ENCODE measurements around the gene QSOX2. TPM values are rescaled to one million over a fixed set of nuclear protein-coding genes. Genes with fewer than 3 reads are reported as not detected.

The QSOX2 gene
- total RNA-seq, 4 donors from 2014 or later: 5.6 to 18.5 (median 6.6) TPM

DNA sequence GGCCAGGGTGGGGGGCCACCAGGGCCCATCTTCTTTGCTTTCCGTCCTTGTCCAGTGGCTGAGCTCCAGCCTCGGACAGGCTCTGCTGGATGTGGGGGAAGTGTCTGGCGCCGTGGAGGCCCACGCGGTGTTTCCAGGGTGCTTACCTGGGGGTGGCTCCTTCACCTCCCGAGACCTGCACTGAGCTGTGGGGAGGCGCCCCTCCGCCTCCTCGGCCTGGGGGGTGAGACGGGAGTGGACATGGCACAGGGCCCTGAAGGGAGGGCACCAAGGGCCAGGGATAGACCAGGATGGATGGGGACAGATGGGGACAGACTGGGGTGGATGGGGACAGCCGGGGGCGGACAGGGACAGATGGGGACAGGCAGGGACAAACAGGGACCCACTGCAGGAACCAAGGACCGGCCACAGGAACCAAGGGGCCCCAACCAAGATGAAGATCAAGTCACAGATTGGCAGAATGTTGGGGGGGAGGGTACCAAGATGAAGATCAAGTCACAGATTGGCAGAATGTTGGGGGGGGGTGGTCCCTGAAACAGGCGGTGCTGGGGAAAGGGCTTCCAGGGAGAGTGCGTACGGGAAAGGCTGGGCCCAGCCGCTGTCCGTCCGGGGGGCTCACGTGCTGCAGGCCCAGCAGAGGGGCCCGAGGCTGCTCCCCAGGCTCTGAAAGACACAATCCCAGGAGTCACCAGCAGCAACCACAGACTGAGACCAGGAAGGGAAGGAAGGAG lies 13.3 kb upstream of the QSOX2 start:
- ATAC-seq (ENCODE audit: low FRiP score) (no peak), DNase-seq (ENCODE audit: low spot score) (no peak)
- TF ChIP-seq, protein P1, sequence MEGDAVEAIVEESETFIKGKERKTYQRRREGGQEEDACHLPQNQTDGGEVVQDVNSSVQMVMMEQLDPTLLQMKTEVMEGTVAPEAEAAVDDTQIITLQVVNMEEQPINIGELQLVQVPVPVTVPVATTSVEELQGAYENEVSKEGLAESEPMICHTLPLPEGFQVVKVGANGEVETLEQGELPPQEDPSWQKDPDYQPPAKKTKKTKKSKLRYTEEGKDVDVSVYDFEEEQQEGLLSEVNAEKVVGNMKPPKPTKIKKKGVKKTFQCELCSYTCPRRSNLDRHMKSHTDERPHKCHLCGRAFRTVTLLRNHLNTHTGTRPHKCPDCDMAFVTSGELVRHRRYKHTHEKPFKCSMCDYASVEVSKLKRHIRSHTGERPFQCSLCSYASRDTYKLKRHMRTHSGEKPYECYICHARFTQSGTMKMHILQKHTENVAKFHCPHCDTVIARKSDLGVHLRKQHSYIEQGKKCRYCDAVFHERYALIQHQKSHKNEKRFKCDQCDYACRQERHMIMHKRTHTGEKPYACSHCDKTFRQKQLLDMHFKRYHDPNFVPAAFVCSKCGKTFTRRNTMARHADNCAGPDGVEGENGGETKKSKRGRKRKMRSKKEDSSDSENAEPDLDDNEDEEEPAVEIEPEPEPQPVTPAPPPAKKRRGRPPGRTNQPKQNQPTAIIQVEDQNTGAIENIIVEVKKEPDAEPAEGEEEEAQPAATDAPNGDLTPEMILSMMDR (IDR thresholded peaks at IDR 0.05): no peak

DNA sequence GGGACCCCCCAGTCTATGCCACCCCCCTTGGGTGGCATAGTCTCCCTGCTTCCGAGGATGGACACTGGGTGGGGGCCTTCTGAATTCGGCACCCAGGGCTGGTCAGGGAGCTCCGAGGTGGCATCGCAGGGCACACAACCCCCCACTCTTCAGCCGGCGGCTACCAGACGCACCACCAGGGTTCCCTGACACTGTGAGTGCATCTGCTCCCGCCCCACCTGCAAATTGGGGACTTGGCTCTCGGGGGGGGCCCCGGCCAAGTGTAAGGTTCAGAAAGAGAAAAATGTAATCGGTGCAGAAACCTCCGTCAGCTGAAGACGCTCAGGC lies 12.7 kb upstream of the QSOX2 start:
- DNase-seq (ENCODE audit: low spot score) (no peak), ATAC-seq (ENCODE audit: low FRiP score) (no peak)
- TF ChIP-seq, protein P1 (IDR thresholded peaks at IDR 0.05): no peak

DNA sequence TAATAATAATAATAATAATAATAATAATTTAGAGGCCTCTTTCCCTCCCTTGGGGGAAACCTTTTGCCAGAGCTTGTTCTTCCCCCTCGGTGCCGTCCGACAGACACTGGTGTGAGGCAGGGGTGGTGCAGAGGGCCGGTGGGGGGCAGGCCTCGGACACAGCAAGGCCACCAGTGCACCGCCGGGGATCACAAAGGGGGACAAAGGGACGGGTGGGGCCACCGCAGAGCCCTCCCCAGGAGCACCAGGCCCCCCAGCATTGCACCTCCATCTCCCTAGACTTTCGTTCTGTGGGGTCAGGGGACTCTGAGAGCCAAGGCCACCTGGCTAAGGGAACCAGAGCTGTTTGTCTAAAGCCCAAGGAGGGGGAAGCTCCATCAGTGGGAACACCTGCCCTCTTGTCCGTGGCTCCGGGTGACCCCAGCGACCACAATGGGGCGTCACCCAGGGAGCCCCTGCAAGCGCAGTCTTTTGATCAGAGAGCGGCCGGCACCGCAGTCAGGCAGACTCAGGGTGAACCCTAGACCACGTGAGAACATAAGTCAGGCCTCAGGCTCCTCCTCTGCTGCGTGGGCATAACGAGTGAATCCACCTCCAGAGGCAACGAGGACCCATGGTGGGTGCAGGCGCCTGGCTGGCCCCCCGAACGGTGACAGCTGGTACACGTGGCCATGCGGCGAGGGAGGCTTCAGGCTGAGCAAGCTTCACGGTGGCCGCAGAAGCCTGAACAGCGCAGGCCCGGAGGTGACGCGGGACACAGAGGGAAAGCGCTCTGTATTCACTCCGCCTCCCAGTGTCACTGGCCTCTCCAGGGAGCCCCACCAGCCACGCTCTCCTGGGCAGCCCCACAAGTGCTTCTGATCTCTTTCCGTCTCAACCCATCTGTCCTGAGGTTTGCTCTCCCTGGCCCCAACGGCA lies 12.0 kb upstream of the QSOX2 start:
- no peak for ATAC-seq (ENCODE audit: low FRiP score)
- no peak for DNase-seq (ENCODE audit: low spot score)
- TF ChIP-seq, protein P1 (IDR thresholded peaks at IDR 0.05): no peak

DNA sequence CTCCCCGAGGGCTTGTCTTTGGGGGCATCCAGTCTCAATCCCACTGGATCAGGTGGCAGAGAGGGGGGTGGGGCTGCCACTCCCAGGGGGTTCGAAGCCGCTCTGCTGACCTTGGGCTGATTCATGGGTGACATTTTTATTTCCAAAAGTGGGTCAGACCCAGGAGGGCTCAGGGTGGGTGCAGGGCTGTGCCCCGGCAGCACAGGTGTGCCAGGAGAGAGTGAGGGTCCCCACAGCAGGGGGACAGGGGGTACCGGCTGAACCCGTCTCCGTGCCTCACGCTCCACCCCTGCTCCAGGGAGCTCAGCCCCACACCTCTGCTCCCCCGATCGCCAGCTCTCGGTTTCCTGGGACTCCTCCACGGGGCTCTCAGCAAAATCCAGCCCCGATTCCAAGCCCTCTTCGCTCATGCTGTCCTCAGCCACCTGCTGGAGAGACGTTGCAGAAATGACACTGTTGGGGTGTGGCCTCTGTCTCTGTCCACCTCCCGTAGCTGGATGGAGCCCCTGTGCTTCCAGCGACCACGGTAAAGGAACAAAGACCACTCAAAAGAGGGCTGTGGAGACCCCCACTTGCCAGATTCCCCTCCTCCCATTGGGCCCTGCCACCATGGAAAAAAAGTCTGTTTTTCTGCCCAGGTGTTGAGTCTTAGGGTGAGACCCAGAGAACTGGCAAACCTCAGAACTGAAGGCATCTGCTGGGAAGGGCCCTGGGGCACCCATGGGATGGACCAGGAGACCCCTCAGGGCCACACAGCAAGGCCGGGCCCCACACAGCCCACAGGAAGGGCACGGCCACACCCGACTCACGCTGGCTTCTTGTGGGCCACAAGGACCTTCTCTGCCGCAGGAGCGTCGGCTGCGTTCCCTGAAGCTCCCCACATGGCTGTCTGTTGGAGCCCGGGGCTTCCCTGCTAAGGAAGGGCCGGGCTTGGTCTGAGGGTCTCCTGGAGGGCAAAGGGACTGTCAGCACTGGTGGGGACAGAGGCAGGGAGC lies 10.6 kb upstream of the QSOX2 start:
- ATAC-seq (ENCODE audit: low FRiP score) (no peak), DNase-seq (ENCODE audit: low spot score) (no peak)
- TF ChIP-seq, protein P1 (IDR thresholded peaks at IDR 0.05): no peak

DNA sequence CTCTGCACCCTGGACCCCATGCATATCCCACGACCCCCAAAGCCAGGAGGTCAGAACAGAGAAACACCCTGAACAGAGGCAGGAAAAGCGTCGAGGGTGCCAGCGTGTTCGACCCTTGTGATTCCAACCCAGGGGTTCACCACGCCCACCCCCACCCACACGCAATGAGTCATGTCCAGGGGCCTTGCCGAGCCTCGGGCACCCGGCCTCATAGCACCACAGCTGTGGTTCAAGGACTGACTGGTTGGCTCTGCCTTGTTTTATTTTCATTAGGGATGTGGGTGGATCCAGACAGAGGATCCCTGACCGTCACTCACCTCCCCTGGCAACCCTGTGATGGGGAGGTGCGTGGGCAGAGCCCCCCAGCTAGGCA lies 9.5 kb upstream of the QSOX2 start:
- ATAC-seq (ENCODE audit: low FRiP score) (no peak), DNase-seq (ENCODE audit: low spot score) (no peak)
- TF ChIP-seq, protein P1 (IDR thresholded peaks at IDR 0.05): no peak

DNA sequence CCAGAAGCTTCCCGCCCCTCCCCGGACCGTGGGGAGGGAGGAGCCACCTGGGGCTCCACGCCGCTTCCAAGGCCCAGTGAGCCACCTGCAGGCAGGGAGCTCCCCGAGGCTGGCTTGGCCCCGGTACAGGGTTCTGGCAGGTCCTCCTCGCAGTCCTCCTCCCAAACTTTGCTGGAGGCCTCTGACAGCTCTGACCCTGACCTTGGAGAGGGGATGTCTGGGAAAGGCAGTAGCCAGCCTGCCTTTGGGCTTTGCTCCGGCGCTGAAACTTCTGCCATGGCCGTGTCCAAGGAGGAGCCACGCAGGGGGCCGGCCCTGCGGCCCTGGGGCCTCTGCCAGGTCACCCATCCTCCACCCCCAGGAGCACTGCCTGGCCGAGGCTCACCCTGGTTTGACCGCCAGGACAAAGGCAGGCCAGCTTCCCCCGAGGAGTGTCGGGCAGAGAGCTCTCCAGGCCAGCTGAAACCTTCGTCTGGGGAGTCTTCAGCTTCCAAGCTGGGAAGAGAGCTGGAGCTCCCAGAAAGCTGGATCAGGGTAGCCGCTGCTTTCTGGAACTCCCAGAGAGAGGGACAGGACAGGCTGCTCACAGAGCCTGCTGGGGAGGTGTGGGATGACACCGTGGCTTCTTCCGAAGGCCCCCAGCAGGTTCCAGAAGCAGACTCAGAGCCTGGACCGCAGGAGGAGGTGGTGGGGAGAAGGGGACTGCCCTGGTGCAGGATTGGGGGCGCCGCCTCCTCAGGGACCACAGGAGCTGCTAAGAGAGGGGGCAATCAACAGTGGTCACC lies 9.0 kb upstream of the QSOX2 start:
- DNase-seq (ENCODE audit: low spot score): no peak
- TF ChIP-seq, protein P1 (IDR thresholded peaks at IDR 0.05): no peak
- ATAC-seq (ENCODE audit: low FRiP score): no peak
